Activated T-cell treated with anti-CD3 and anti-CD28 coated beads for 48 hours (primary cell): ENCODE measurements around the gene SCG3.

ENCODE experiments used
- DNase-seq: peaks from one replicate; pipeline ENCODE4 v3.0.0-alpha.2; 2020; ENCODE audit warnings: low read depth

The SCG3 gene

GRCh38 chr15:51727141-51727897 lies 46.0 kb downstream of the SCG3 start:
- no peak for DNase-seq

GRCh38 chr15:51731549-51732267 lies 50.4 kb downstream of the SCG3 start:
- DNase-seq, result no peak

- DNase-seq, result no peak
These were observed 51.3 kb downstream of the SCG3 start for GRCh38 chr15:51732646-51733045.

- no peak for DNase-seq
These were observed 54.1 kb downstream of the SCG3 start for GRCh38 chr15:51735228-51736010.

GRCh38 chr15:51736069-51736468 lies 54.8 kb downstream of the SCG3 start:
- DNase-seq, result no peak

- peak; percentile 49 for DNase-seq
These were observed 55.6 kb downstream of the SCG3 start for GRCh38 chr15:51736751-51737521.

- DNase-seq, result peak; percentile 63
These were observed 56.4 kb downstream of the SCG3 start, which contains the start of gene LYSMD2 for GRCh38 chr15:51737522-51738305. TSS of gene LYSMD2 (minus strand) at chr15:51737655. CDS start at chr15:51737622, 33 bp downstream.

- DNase-seq, result no peak
These were observed 57.2 kb downstream of the SCG3 start for GRCh38 chr15:51738553-51738952.

- DNase-seq, result no peak
These were observed 57.9 kb downstream of the SCG3 start for GRCh38 chr15:51739061-51739712.

GRCh38 chr15:51749307-51749706 lies 68.0 kb downstream of the SCG3 start:
- DNase-seq, result no peak

GRCh38 chr15:51750186-51750585 lies 68.9 kb downstream of the SCG3 start:
- no peak for DNase-seq

- DNase-seq, result peak; percentile 40
These were observed 69.7 kb downstream of the SCG3 start, which contains the start of gene TMOD2 for GRCh38 chr15:51750792-51751696. TSS of gene TMOD2 (plus strand) at chr15:51751597. CDS start at chr15:51766442, 14,845 bp downstream.

- no peak for DNase-seq
These were observed 70.7 kb downstream of the SCG3 start for GRCh38 chr15:51751697-51752683.

GRCh38 chr15:51752888-51753287 lies 71.6 kb downstream of the SCG3 start:
- DNase-seq, result no peak

- DNase-seq, result no peak
These were observed 73.0 kb downstream of the SCG3 start for GRCh38 chr15:51754267-51754666.

GRCh38 chr15:51755790-51756189 lies 74.5 kb downstream of the SCG3 start:
- DNase-seq, result no peak

GRCh38 chr15:51756482-51756881 lies 75.2 kb downstream of the SCG3 start:
- DNase-seq, result no peak

- DNase-seq, result no peak
These were observed 76.1 kb downstream of the SCG3 start for GRCh38 chr15:51757450-51757849.
